HG03460 (cell line): Measurements from ENCODE around the gene BAX.

Experiments
- ATAC-seq: cut with Tn5 transposase; IDR thresholded peaks from one replicate; pipeline ENCODE4 v1.9.1; 2021; ENCODE audit not compliant: unreplicated experiment

The BAX gene

DNA sequence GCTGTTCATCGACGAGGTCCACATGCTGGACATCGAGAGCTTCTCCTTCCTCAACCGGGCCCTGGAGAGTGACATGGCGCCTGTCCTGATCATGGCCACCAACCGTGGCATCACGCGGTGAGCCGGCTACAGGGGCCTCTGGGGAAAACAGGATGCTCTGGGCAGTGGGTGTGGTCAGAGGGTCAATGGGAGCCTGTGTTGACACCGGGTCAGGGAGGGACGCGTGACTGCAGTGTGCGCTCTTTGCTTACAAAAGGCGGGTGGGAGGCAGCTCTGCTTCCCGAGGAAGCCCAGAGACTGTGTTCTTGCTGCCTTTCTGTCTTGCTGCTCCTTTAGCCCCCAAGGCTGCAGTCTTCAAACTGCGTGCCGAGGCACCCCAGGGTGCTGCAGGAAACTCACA is 56.5 kb downstream of the BAX start:
- no peak for ATAC-seq
